Activated naive CD4-positive, alpha-beta T cell (primary cell): ENCODE measurements around the gene SV2B.

Experiments
- DNase-seq, 4 experiments: peaks; one replicate each; lab custom pipeline; 2025; lab: John Stamatoyannopoulos, UW

The SV2B gene

DNA sequence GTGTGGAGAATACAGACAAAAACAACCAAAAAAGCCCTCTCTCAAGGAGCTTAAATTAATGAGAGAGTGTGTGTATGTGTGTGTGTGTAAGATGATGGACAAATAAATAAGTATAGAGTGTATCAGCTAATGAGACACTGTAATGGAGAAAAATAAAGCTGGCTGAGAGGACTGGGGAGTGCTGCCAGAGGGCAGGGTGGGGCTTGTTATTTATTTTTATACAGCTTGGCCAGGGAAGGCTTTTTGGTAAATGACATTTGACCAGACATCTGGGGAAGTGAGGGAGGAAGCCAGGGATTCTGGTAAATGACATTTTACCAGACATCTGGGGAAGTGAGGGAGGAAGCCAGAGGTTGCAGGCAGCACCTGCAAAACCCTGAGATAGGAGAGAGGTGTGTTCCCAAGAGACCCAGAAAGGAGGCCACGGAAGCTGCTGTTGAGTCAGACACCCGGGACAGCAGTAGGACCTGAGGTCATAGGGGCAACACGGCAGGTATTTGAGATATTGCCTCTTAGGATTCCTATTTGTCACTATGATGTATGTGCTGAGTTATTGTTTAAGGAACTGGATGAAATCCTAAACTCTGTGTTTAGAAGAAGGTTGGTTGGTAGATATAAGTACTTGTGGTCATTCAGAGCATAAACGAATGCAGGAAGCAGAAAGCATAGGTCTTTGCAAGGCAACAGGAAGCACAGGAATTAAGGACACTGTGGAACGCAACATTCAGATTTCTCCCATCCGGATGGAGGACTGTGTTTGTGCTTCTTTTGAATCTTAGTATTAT, 2.7 kb downstream of the SV2B start:
- no peak for DNase-seq

DNA sequence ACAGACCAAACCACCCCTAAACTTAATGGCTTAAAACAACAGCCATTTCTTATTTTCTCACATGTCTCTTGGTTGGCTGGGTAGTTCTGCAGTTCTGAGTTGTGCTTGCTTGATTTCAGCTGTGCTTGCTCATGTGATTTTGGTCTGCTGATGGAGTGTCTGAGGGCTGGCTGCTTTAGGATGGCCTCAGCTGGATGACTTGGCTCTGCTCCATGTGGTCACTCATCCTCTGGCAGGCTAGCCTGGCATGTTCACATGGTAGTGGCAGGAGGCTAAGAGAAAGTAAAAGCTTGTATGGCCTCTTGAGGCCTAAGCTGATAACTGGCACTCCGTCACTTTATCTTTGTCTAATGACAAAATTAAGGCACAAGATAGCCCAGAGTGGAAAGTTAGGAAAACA, 4.1 kb downstream of the SV2B start:
- DNase-seq = no peak

DNA sequence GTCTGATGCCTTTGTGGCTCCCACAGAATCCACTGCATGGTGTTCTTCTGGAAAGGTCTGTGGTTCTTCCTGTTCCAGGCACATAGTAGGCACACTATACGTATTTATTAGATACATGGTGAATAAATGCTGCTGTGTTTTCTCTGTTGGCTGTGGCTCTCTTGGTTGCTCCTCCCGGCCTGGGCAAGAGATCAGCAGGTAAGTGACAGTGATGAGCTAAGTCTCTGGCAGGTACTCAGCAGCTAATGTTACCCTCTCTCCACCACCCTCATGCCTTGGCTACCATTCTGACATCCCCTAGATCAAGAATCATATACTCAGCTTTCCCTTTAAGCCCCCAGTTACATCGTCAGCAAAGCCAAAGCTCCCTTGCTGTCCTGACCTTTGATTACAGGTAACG, 8.4 kb downstream of the SV2B start:
- no peak for DNase-seq

DNA sequence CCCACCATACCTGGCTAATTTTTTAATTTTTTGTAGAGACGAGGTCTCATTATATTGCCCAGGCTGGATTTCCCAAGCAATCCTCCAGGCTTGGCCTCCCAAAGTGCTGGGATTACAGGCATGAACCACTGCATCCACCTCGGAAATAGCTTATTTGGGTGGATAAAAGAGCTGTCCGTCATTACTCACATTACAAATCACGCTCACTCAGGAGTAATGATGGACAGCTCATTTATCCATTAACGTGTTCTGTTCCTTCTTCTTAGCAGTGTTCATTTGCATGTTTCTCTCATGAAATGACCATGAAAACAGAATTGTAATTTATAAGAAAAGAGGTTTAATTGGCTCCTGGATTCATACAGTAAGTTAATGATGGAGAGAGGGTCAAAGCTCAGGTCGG, 9.8 kb downstream of the SV2B start:
- DNase-seq = no peak

DNA sequence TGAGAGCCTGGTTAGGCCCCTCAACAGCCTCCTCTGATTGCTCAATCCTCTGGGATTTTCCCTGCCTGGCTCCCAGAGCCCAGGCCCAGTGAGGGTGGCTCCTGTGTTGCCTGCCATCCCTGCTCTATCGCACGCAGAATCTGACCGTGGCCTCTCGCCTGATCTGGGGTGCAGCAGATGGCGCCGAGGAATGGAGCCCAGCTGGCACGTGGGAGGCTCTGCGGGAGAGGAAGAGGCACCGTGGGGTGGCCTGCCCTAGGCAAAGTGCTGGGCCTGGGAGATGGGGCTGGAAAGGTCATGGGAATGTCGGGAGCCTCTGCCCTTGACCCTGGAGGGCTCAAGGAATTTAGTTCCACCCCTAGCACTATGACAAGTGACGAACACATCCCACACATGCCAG, 10.3 kb downstream of the SV2B start:
- DNase-seq = no peak

DNA sequence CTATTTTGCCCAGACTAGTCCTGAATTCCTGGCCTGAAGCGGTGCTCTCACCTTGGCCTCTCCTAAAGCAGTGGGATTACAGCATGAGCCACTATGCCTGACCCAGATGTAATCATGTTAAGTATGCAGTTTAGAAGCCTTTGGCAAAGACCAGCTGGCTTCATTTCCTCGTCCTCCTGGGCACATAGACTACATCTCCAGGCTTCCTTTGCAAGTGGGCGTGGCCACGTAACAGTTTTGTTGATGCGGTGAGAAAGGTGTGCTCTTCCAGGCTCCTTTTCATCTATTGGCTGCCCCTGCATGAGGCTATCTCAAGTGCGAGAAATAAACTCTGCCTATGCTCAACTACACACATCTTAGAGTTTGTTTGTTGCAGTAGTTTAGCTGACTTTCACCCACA, 13.0 kb downstream of the SV2B start:
- no peak for DNase-seq

DNA sequence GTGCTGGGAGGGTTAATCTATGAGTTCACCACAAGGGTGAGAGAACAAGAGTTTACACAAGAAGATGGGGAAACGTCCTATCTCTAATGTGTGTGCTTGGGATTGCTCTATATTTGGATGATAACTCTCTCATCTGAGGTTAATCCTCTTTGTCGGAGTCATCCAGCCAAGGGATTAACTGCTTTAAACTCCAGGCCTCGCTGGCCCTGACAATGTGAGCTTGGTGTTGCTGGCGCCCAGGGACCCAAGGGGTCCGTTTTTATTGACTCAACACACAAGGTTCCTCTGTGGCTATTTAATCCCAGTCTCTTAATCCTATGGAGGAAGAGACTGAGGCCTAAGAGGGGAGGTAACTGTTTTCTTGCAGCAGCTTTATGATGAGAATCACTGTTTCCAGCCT, 14.2 kb downstream of the SV2B start:
- DNase-seq = no peak

DNA sequence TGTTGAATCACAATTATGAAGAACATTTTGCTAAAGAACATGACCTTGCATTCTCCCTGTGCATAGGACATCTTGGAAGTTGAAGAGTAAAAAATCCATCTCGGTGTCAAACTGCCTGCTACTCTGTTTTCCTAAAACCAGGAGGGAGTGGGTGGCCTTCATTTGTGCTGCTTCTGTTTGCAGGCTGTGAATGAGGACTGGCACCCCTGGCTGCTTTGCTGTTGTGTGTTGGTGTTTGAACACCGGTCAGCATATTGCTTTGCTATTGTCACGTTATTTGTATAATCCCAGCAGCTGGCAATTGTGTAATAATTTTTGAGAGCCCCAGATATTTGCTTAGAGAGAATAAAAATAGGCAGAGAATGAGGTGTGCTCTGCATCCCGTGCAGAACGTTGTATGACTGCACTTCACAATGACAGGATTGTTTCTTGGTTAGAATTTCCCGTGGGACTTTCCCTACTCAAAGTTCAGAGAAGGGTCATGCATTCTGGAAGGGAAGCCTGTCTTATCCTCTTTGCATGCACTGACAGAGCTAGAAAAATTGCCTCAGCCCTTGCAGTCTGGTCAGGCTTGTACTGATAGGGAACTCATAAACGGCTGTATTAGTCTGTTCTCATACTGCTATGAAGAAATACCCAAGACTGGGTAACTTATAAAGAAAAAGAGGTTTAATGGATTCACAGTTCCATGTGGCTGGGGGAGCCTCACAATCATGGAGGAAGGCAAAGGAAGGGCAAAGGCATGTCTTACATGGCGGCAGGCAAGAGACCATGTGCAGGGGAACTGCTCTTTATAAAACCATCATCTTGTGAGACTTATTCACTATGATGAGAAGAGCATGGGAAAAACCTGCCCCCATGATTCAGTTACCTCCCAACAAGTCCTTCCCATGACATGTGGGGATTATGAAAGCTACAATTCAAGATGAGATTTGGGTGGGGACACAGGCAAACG, 16.3 kb downstream of the SV2B start:
- DNase-seq = no peak

DNA sequence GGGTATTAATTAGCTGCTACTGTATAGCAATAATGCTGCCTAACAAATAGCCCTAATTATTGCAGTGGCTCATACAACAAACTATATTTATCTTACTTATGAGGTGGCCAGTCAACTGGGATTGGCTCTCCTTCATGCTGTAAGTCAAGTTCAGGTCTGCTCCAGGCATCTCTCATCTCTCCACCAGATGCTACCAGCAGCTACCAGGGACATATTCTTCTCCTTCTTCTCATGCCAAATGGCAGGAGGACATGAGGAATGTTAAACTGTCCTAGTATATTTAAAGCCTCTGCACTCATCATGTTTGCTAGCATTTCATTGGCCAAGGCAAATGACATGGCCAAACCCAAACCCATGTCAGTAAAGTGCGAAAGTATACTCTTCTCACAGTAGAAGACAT, 17.3 kb downstream of the SV2B start:
- no peak for DNase-seq

DNA sequence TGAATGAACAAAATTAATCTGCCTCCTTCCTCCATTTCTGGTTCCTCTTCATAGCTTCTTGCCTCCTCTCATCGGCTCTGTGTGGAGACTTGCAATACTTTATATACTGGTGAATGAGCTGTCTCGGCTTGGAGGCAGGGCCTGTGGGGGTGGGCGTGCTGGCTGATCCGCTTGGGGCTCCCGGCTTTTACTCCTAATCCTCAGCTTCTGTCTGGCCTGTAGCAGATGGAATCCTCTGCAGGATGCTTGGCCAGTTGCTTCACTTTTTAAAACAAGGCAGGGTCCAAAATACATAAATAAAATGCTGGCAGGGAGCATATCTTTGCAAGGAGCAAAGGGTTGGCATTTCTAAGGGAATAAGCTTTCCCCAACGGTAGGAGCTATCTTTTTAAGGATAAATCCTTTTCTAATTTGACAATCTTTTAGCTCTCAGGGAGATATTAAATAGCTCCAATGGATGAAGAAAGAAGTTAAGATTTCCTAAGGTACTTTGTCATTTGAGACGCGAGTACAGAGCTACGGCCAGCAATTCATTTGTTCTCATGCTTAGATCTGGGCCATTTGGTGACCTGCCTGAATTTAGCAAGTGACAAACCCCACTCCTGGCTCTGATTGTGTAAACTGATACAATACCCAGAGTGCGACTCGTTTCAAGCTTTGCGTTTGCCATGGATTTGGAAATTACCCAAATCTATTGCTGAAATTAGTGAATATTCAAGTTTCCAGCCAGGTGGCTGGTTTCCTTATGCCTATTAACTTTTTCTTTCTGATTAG, 18.9 kb downstream of the SV2B start:
- DNase-seq = no peak

DNA sequence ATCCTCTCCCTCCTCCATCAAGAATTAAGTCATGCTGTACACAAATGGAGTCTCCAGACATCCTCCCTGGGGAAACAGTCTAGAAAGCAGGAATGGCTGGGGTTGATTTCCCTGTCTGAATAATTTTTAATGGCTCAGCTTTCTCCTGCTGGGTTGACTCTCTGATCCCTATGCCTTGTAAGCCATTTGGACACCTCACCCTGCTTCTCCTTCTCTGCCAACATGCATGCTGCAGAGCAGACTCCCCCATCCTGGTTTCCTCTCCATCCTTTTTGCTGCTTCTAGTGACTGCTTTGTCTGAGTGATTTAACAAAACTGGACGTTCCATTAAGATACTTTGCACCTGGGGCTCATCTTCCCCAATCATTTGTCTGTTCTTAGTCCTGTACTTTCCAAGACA, 22.2 kb downstream of the SV2B start:
- DNase-seq = no peak

DNA sequence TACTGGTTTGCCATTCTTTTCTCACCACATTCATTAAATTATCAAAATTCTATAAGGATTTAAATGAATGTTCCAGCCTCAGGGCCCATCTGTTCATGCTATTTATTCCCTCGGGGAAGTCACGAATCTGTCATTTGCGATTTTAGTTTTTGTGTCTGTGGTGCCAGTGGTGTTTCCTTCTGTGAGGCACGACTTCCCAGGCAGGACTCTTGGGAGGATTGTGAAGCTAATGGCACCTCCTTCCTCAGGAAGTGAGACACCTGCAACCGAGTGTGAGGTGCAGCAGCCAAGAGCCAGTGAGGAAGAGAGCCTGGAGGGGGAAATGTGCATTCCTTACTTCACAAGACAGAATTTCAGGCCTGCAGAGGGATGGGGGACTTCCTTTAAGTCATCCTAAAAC, 24.1 kb downstream of the SV2B start:
- DNase-seq = no peak

DNA sequence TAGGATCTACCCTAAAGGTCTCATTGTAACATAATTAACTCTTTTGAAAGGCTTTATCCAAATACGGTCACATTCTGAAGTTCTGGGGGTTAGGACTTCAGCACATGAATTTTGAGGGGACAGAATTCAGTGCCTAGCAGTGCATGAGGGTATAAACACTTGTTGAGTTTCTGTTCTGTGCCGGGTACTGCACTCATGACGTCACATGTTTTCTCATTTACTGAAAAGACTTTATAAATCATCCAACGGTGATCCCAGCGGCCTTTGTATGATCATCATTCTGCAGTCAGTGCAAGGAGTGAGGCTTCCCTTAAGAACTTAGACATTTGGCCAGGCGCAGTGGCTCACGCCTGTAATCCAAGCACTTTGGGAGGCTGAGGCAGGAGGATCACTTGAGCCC, 25.1 kb downstream of the SV2B start:
- no peak for DNase-seq

DNA sequence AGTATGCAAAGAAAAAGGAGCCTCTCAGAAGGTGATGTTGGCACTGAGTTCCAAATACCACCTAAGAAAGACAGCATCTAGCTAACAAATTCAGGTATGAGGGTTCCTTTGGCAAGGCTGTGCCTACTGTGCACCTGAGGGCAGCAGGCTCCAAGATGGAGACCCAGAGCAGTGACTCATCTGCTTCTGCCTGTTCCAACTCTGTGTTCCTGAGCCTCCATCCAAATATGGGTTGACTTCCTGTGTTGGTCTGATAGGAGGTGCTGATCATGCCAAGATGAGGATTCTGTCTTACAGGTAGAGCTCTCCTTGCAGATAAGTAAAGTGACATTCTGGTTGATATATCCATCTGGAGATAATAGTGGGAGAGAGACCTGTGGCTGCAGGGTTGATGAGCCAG, 26.0 kb downstream of the SV2B start:
- no peak for DNase-seq

DNA sequence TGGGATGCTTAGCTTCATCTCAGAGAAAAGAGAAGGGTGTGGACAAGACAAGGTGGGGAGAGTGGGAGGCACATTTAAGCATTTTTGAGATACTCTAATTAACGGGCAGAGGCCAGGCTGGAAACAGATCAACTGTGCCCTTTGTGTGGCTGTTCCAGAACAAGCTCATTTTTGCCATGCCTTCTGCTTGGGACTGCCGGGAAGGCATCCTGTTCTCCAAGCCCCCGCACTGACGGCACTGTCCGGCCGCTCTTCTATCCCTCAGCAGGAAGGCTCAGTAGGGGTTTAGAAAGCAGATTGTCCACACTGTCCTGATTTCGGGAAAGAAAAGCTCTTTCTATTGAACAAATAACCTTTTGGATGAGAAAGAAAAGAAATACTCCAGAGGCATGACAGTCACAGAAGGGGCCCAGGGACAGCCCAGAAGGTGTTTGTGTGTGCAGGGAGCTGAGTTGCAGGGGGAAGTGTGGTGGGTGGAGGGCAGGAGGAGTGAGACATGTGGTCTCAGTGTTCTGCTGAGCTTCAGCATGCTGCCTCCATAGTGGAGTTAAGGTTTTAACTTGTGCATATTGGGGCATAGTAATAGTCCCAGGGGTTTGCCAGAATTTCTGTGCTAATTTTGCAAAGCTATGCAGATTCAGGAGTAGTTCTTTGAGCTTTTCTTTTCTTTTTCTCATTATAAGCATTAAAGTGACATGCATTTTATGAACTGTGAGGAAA, 27.3 kb downstream of the SV2B start:
- no peak for DNase-seq

DNA sequence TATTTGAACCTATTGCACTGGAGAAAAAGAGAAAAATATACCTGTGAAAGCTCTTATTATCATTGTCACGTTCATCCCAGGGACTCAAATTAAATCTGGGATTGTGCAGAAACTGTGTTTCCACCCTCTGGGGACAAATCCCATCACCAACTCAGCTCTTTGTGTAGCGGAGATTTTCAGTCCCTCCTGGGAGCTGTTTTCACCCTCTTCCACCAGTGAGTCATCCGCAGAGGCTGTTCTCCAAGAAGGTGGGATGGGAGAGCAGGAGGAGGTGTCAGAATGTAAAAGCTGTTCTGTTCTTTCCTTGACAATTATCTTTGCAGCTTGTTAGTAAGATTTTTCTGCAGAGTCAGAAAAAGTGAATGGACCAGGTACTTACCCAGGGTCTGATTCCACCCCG, 28.0 kb downstream of the SV2B start:
- no peak for DNase-seq

DNA sequence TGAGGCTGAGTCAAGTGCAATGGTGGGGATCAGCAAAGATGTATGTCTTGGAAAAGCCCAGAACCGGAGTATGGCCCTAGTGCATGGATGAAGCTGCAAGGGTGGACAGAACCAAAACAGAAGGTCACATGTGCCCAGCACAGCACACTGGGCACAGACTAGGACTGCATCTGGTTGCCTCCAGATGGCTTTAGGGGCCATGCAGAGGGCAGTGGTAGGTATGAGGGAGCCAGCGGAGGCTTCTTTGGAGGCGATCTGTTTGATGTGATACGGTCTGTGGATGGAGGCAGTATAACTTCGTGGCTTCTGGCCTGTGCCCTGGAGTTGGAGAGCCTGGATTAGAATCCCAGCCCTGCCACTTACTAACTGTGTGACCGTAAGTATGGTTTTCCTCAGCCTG, 29.4 kb downstream of the SV2B start:
- no peak for DNase-seq

DNA sequence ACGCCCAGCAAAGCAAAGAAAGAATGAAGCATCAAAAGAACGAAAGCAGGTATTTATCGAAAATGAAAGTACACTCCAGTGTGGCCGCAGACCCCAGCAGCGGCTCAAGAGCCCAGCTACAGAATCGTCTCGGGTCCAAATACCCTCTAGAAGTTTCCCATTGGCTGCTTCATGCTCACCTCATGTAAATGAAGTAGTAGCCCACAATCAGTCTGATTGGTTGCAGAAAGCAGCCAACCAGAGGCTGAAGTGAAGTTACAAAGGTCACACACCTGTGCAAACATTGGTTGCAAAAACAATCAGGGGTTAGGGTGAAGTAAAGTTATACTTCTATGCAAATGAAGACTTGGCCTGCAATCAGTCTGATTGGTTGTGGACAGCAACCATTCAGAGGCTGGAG, 32.0 kb downstream of the SV2B start:
- no peak for DNase-seq

DNA sequence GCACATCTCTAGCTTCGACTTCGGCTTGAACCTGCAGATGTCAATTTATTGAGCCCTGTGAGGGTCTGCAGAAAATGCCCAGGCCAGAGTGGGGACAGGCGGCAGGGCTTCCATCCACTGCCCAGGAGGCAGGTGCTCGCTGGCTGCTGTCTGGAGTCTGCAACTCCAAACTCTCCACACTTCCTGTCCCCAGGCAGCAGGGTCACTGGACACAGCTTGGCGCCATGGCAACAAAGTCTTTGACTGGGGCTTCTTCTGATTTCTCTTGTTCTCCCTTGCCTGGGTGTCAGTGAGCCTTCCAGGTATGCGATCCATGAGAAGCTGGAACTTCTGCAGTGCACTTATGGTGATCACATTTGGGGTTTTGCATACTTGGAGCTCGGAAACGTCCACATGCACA, 33.5 kb downstream of the SV2B start:
- DNase-seq = no peak

DNA sequence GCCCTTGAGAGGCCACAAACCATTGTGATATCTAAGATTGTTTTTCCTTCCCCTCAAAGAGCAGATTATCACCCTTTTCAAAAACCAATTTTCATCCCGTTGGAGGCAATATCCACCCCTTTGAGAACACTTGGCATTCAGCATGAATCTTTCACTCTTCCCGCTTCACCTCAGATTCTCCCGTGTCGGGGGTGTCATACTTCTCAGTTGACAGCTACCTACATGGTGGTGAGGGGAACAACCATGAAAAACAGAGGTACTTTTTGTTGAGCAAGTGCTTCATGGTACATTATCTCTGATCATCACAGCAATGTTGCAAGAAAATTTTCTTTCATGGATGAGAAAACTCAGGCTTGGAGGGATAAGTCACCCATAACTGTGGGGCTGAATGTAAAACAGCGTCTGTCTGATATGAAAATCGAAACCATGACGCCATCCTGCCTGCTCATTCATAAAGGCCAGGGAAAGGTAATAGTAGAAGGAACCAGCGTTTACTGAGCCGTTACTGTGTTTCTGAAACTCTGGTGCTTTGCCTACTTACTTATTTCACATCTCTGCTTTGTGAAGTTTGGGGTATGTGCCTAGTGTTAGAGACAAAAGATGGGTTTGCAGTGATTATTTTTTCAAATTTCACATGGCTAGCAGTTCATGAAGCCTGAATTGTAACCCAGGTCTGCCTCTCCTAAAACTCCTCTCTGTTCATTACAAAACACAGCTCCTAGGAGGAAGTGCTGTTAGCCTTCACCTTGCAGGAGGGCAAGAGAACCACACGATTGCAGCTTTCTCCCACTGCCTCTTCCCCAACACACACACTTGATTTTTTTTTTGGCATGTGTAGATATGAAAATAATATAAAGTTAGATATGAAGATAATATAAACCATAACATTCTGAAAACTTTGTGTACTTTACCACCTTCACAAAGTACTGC, 35.4 kb downstream of the SV2B start:
- DNase-seq = no peak

DNA sequence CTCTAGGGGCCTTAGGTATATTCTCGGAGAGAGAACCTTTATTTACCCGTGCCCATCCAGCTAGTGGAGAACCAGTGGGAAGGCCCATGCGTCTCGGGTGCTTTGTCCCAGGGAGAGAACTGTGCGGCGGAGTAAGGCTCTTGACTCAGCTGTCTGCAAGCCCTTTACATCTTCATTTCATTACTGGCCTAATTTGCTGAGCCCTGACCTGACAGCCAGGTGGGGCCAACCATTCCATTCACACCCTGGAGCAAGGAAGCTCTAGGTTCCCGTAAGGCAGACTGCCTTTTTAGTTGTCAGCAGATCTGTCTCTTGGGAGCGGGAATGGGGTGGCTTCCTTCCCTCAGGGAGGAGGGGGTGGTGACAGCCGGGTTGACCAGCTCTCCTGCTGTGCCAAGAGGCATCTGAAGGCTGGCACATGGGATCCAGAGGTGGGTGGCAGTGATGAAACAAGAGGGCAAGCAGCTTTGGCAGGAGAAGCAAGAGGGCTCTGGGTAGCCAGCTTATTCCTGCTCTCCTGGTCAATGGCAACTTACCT, 36.4 kb downstream of the SV2B start:
- DNase-seq = no peak
